ENCODE results near the gene KLRF2.

DNA sequence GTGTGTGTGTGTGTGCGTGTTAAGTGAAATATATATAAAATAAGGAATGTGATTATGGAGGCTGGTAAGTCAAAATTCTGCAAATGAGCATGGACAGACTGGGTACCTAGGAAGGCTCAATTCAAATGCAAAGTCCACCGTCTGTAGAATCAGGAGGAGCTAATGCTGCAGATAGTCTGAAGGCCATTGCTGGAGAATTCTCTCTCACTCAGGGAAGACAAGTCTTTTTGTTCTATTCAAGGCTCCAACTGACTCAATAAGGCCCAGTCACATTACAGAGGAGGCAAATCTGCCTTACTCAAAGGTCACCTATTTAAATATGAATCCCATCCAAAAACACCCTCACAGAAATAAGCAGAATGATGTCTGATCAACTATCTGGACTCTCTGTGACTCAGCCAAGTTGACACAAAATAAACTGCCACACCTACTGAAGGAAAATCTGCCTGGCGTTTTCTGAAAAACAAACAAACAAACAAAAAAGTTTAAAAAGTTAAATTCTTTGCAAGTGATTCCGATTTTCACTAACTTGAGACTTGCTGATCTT, 684 bp upstream of the KLRF2 start:
- TF ChIP-seq, protein P1, sequence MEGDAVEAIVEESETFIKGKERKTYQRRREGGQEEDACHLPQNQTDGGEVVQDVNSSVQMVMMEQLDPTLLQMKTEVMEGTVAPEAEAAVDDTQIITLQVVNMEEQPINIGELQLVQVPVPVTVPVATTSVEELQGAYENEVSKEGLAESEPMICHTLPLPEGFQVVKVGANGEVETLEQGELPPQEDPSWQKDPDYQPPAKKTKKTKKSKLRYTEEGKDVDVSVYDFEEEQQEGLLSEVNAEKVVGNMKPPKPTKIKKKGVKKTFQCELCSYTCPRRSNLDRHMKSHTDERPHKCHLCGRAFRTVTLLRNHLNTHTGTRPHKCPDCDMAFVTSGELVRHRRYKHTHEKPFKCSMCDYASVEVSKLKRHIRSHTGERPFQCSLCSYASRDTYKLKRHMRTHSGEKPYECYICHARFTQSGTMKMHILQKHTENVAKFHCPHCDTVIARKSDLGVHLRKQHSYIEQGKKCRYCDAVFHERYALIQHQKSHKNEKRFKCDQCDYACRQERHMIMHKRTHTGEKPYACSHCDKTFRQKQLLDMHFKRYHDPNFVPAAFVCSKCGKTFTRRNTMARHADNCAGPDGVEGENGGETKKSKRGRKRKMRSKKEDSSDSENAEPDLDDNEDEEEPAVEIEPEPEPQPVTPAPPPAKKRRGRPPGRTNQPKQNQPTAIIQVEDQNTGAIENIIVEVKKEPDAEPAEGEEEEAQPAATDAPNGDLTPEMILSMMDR (conservative IDR thresholded peaks at IDR 0.05; ENCODE audit: low read length): no peak
- TF ChIP-seq EZH2phosphoT487 (IDR thresholded peaks at IDR 0.05; ENCODE audit: borderline replicate concordance, low read depth, low read length): no peak

Measured in OCI-LY7 (cell line).